ENCODE measurements around the gene SASH1. TPM values are rescaled to one million over a fixed set of nuclear protein-coding genes. Genes with fewer than 3 reads are reported as not detected.

SASH1 gene
- total RNA-seq, 4 donors from 2014 or later = 142 to 214 (median 173) TPM

DNA sequence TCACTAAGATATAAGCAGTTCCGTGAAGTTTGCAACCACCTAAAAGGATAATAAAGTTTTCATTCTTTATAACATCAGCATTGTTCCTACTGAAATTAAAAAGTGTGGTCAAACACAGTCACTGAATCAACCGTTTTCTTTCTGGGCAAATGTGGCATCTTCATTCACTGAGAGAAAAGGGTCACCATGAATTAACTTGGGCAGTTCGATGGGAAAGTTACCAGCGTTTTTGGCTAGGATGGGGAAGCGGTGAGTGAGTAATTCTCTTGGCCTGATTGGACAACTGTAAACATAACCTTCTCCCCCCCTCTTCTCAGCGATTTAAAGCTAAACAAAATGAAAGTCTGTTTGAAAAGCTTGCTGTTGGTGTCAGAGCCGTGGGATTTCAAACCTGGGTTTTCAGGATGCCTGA, 181.8 kb downstream of the SASH1 start:
- DNase-seq (ENCODE audit: low spot score) = no peak
- TF ChIP-seq, protein P1, sequence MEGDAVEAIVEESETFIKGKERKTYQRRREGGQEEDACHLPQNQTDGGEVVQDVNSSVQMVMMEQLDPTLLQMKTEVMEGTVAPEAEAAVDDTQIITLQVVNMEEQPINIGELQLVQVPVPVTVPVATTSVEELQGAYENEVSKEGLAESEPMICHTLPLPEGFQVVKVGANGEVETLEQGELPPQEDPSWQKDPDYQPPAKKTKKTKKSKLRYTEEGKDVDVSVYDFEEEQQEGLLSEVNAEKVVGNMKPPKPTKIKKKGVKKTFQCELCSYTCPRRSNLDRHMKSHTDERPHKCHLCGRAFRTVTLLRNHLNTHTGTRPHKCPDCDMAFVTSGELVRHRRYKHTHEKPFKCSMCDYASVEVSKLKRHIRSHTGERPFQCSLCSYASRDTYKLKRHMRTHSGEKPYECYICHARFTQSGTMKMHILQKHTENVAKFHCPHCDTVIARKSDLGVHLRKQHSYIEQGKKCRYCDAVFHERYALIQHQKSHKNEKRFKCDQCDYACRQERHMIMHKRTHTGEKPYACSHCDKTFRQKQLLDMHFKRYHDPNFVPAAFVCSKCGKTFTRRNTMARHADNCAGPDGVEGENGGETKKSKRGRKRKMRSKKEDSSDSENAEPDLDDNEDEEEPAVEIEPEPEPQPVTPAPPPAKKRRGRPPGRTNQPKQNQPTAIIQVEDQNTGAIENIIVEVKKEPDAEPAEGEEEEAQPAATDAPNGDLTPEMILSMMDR (IDR thresholded peaks at IDR 0.05) = no peak
- no peak for ATAC-seq (ENCODE audit: low FRiP score)

DNA sequence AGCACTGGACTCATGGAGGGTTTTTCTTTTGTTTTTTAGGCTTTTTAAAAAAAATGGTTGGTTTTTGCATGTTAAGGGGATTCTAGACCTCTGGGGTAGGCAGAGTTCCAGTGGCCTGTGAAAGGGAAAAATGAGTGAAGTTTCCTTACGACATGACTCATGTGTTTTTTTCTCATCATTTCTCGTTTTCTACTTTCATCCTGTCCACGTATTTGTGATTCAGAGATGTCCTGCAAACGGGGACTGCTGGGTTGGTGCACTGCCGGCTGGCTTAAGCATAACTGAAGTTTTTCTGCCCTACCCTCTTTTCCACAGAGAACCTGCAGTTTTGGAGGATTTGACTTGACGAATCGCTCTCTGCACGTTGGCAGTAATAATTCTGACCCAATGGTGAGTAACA, 182.3 kb downstream of the SASH1 start:
- ATAC-seq (ENCODE audit: low FRiP score) (no peak), DNase-seq (ENCODE audit: low spot score) (no peak)
- TF ChIP-seq, protein P1 (IDR thresholded peaks at IDR 0.05) = no peak

DNA sequence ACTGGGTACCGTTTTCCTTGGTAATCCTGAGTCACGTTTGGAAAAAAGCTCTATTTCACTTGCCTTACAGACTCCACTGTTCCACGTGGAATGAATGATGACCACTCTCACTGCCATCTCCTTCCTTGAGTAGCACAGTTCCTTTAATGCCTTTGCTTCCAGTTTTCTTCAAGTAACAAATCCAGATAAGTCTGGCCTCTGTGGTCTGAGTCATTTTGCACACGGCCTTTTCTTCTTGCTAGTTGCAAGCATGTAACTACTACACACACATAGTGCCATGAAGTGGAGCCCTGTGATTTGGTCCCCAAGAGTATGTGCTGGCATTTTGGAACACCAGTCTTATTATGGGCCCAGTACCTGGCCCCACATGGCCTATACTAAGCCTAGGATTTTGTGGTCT, 182.8 kb downstream of the SASH1 start:
- TF ChIP-seq, protein P1 (IDR thresholded peaks at IDR 0.05) = no peak
- ATAC-seq (ENCODE audit: low FRiP score) (no peak), DNase-seq (ENCODE audit: low spot score) (no peak)

DNA sequence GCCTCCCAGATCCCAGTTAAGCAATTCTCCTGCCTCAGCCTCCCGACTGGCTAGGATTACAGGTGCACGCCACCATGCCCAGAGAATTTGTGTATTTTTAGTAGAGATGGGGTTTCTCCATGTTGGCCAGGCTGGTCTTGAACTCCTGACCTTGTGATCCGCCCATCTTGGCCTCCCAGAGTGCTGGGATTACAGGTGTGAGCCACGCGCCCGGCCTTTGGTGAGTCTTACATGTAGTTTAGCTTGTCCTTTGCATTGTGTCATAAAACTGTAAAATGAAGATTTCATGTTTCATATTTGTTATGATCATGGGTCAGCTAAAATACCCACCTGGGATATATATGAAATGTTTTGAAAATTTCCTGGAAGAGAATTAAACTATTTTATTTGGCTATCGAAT, 183.5 kb downstream of the SASH1 start:
- ATAC-seq (ENCODE audit: low FRiP score) (no peak), DNase-seq (ENCODE audit: low spot score) (no peak)
- TF ChIP-seq, protein P1 (IDR thresholded peaks at IDR 0.05) = no peak

DNA sequence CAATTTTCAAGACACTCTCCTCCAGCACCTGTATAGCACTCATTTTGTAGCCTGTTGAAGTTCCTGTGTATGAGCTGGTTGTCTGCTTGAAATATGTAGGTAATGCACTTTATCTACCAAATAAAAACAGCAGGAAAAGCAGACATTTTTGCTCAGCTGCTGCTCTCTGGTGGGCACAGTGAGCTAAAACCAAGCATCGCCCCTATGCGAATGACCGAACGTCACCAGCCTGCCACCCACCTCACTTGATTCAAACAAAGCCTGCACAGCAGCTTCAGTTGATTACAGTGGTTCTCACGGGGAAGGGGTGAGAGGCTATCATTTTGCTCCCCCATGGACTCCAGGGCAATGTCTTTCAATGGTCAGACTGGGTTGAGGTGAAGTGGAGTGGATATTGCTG, 185.7 kb downstream of the SASH1 start:
- DNase-seq (ENCODE audit: low spot score) (no peak), ATAC-seq (ENCODE audit: low FRiP score) (no peak)
- TF ChIP-seq, protein P1 (IDR thresholded peaks at IDR 0.05) = no peak

DNA sequence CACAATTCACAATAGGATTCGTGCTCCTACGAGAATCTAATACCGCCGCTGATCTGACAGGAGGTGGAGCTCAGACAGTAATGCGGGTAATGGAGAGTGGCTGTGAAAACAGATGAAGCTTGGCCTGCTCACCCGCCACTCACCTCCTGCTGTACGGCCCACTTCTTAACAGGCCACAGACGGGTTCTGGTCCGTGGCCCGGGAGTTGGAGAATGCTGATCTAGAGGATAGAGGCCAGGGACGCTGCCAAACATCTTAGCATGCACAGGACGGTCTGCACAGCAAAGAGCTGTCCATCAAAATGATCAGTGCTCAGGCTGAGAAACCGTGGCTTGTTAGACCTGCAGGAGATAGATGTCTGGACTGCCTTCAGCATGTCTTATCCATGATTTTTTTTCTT, 186.4 kb downstream of the SASH1 start:
- DNase-seq (ENCODE audit: low spot score) (no peak), ATAC-seq (ENCODE audit: low FRiP score) (no peak)
- TF ChIP-seq, protein P1 (IDR thresholded peaks at IDR 0.05) = no peak

DNA sequence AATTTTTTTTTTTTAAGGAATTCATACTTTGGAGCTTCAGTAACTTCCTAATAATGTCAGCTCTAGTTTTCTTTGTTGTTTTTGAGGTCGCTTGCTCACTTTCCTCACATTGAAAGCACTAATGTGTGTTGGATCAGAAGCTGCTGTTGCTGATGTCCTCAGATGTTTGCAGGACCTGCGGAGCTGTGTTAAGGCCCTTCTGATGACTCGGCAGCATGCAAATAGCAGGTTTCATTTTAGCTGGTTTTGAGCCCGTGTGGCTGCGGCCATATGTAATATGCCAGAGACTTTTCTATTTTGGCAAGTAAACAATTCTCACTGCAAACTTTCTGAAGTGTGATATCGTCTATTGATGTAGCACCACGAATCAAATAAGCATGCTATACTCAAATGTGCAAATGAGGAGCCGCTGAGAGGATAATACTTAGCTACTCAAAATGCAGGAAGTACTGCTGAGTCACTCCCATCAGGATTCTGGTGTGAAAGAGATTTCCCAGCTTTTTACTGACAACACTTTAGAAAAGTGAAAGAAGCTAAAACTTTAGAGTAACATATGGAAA, 187.8 kb downstream of the SASH1 start:
- ATAC-seq (ENCODE audit: low FRiP score) (peak; percentile 35), DNase-seq (ENCODE audit: low spot score) (no peak)

More for the DNA sequence above, 187.8 kb downstream of the SASH1 start:
- TF ChIP-seq, protein P1 (IDR thresholded peaks at IDR 0.05) = no peak
